AG09319 (cell line): ENCODE data around the gene SREBF2.

ENCODE experiments used
- DNase-seq: peaks from one replicate; pipeline ENCODE4 v3.0.0-alpha.2; 2010; ENCODE audit warnings: low read depth; ENCODE audit errors: extremely low read depth
- CTCF ChIP-seq: IDR thresholded peaks from 2 replicates; pipeline ENCODE4 v1.5.1; 2011; ENCODE audit warnings: low read depth, mild to moderate bottlenecking, inconsistent platforms, low read length, moderate library complexity

The SREBF2 gene

GRCh38 chr22:41927813-41928212, 94.9 kb downstream of the SREBF2 start:
- DNase-seq = no peak
- TF ChIP-seq CTCF = no peak

- no peak for DNase-seq
- TF ChIP-seq CTCF = no peak
These were observed 95.9 kb downstream of the SREBF2 start for GRCh38 chr22:41928593-41929417.

GRCh38 chr22:41929418-41929810, 96.5 kb downstream of the SREBF2 start:
- DNase-seq = no peak
- TF ChIP-seq CTCF = no peak

GRCh38 chr22:41931701-41932269, 98.9 kb downstream of the SREBF2 start:
- TF ChIP-seq CTCF = no peak
- DNase-seq = no peak

- TF ChIP-seq CTCF = no peak
- DNase-seq = no peak
These were observed 99.4 kb downstream of the SREBF2 start for GRCh38 chr22:41932353-41932752.

- no peak for TF ChIP-seq CTCF
- DNase-seq = no peak
These were observed 100.7 kb downstream of the SREBF2 start for GRCh38 chr22:41933411-41934177.
